ENCODE results near the gene CUBN.

- TF ChIP-seq CTCF (conservative IDR thresholded peaks at IDR 0.05; ENCODE audit: low read depth, low read length) = no peak
- no peak for TF ChIP-seq EZH2 (IDR thresholded peaks at IDR 0.05; ENCODE audit: low read length, unreplicated experiment)
- no peak for TF ChIP-seq EZH2phosphoT487 (IDR thresholded peaks at IDR 0.05; ENCODE audit: borderline replicate concordance, low read length)
These were observed 216.3 kb downstream of the CUBN start for GRCh38 chr10:16913266-16913665.
